Stomach (tissue), 9 donors: Measurements from ENCODE around the gene MYO5B. TPM values are rescaled to one million over a fixed set of nuclear protein-coding genes. Genes with fewer than 3 reads are reported as not detected.

Experiments used
- DNase-seq, 2 donors: peaks; one replicate each; pipeline versions ENCODE4 v3.0.0 to v3.0.0-alpha.2; 2013 to 2019
- H3K27ac ChIP-seq, 5 donors: fragments of 200-600 bp in 4 of 5; sonication (generic) in 4 of 5; one replicate each; pipeline ENCODE4 v1.5.1; 2013 to 2019; ENCODE audit warnings: mild to moderate bottlenecking in 1 of 5, moderate library complexity in 1 of 5
- H3K27me3 ChIP-seq, 3 donors: fragments of 200-600 bp; sonication (generic); one replicate each; pipeline ENCODE4 v1.5.1; 2017 to 2019; ENCODE audit warnings: mixed run types in 1 of 3
- H3K36me3 ChIP-seq, 4 donors: fragments of 200-600 bp; sonication (generic); 1 replicate in 3 of 4; 2 replicates in 1 of 4; pipeline ENCODE4 v1.5.1; 2016 to 2019
- H3K4me1 ChIP-seq, 4 donors: fragments of 200-600 bp; sonication (generic); one replicate each; pipeline ENCODE4 v1.5.1; 2016 to 2019
- H3K4me3 ChIP-seq, 4 donors: fragments of 200-600 bp; sonication (generic) in 3 of 4; one replicate each; pipeline ENCODE4 v1.5.1; 2016 to 2019; ENCODE audit warnings: mild to moderate bottlenecking in 1 of 4
- H3K9me3 ChIP-seq, 4 donors: fragments of 200-600 bp; sonication (generic); one replicate each; pipeline ENCODE4 v1.5.1; 2016 to 2019
- CTCF ChIP-seq, 7 experiments: fragments of 450-650 bp in 4 of 7; fragments of 200-600 bp in 3 of 7; sonication (generic) in 3 of 7; IDR thresholded peaks; one replicate each; pipeline ENCODE4 v1.5.1; 2016 to 2019; ENCODE audit warnings: antibody characterized with exemption in 7 of 7, control low read depth in 2 of 7, mild to moderate bottlenecking in 1 of 7
- EP300 ChIP-seq: sonication (generic); formaldehyde crosslinking; IDR thresholded peaks from one replicate; pipeline ENCODE4 v1.6.1; 2017; ENCODE audit warnings: antibody characterized with exemption
- POLR2A ChIP-seq, 4 donors: fragments of 450-650 bp; IDR thresholded peaks; one replicate each; pipeline ENCODE4 v1.6.1; 2016; ENCODE audit warnings: antibody characterized with exemption in 4 of 4, control low read depth in 2 of 4, mild to moderate bottlenecking in 1 of 4, moderate library complexity in 1 of 4
- POLR2AphosphoS5 ChIP-seq, 3 donors: sonication (generic); formaldehyde crosslinking; IDR thresholded peaks; one replicate each; pipeline ENCODE4 v1.6.1; 2016; ENCODE audit warnings: antibody characterized with exemption in 3 of 3
- WGBS, 5 donors: extraction: QIAGEN DNeasy Blood & Tissue Kit in 3 of 5; methylation state at CpG; one replicate each; pipeline versions ENCODE4 v1.1.5 to v1.1.7; 2013 to 2018; 5-methylcytosine and 5-hydroxymethylcytosine counted together
- intact Hi-C: fragments of 100-400 bp; cut with DNase I; formaldehyde crosslinking; loops from one replicate; pipeline ENCODE4 v1.15.1; 2023; ENCODE audit warnings: low total_unique reads
- polyA plus RNA-seq, 3 donors: library from polyadenylated mRNA; stranded (reverse); fragments of 200-250 nt; gene quantifications; one replicate each; pipeline ENCODE4 v1.2.3, GENCODE V29; 2013
- total RNA-seq, 5 donors: library from RNA; depleted of rRNA; stranded (reverse); fragments of >200 nt; gene quantifications; one replicate each; pipeline versions ENCODE4 v1.1.0 to v1.2.3, GENCODE V29; 2014 to 2016
- donor health status: healthy with polysubstance abuse.
- donor health status: Bipolar disorder and iron deficiency.
- donor health status: healthy.

MYO5B gene
- total and polyA plus RNA-seq, 8 donors: 13.6 to 224 (median 33.7) TPM

- no peaks in the 10 kb centered on the region for H3K36me3 ChIP-seq
- H3K4me1 ChIP-seq: no peaks in the 10 kb centered on the region
- TF ChIP-seq POLR2AphosphoS5 (IDR thresholded peaks at IDR 0.05) (no peak), POLR2A (IDR thresholded peaks at IDR 0.05) (no peak), CTCF (IDR thresholded peaks at IDR 0.05) (no peak), EP300 (no peak)
- no peak overlapping the region for H3K4me3 ChIP-seq
- WGBS, 5 donors: 86 to 94% (median 89%) methylated on average over 3 to 5 of the region's 5 CpGs; no CpG with 5 or more reads in 1 of the 5 donors
- H3K27me3 ChIP-seq: no peaks in the 10 kb centered on the region
- no peak for DNase-seq
- no peaks in the 10 kb centered on the region for H3K9me3 ChIP-seq
- no peak overlapping the region for H3K27ac ChIP-seq
- intact Hi-C loops: no loop called here
Measured at GRCh38 chr18:50170004-50170403, 24.9 kb downstream of the MYO5B start.

GRCh38 chr18:50169149-50169548 is 25.8 kb downstream of the MYO5B start:
- Histone ChIP-seq H3K27ac (no peak overlapping the region), H3K27me3 (no peaks in the 10 kb centered on the region), H3K4me3 (no peak overlapping the region), H3K9me3 (no peaks in the 10 kb centered on the region), H3K36me3 (no peaks in the 10 kb centered on the region), H3K4me1 (no peaks in the 10 kb centered on the region)
- intact Hi-C loops: no loop called here
- WGBS, 5 donors: 79 to 98% (median 96%) methylated on average over 2 of the region's 2 CpGs; no CpG with 5 or more reads in 1 of the 5 donors
- no peak for DNase-seq
- TF ChIP-seq POLR2A (IDR thresholded peaks at IDR 0.05) (no peak), CTCF (IDR thresholded peaks at IDR 0.05) (no peak), POLR2AphosphoS5 (IDR thresholded peaks at IDR 0.05) (no peak), EP300 (no peak)

GRCh38 chr18:50167966-50168365 is 27.0 kb downstream of the MYO5B start:
- H3K27me3 ChIP-seq: no peaks in the 10 kb centered on the region
- H3K27ac ChIP-seq: no peak overlapping the region
- peaks cover 0 to under 1% (median 0%) of the 10 kb centered on the region in 4 donors for H3K4me1 ChIP-seq
- TF ChIP-seq POLR2A (IDR thresholded peaks at IDR 0.05) (no peak), POLR2AphosphoS5 (IDR thresholded peaks at IDR 0.05) (no peak), EP300 (no peak), CTCF (IDR thresholded peaks at IDR 0.05) (no peak)
- H3K4me3 ChIP-seq: no peak overlapping the region
- H3K9me3 ChIP-seq: no peaks in the 10 kb centered on the region
- no peaks in the 10 kb centered on the region for H3K36me3 ChIP-seq
- intact Hi-C loops: no loop called here
- DNase-seq: no peak
- 82 to 96% (median 93%) methylated on average over 2 of the region's 2 CpGs for WGBS, 5 donors

GRCh38 chr18:50166901-50167300 is 28.0 kb downstream of the MYO5B start:
- Histone ChIP-seq H3K36me3 (no peaks in the 10 kb centered on the region), H3K4me1 (peaks cover 0 to 11% (median 0%) of the 10 kb centered on the region in 4 donors), H3K27ac (no peak overlapping the region), H3K27me3 (no peaks in the 10 kb centered on the region), H3K9me3 (no peaks in the 10 kb centered on the region), H3K4me3 (no peak overlapping the region)
- TF ChIP-seq EP300 (no peak), POLR2A (IDR thresholded peaks at IDR 0.05) (no peak), CTCF (IDR thresholded peaks at IDR 0.05) (no peak), POLR2AphosphoS5 (IDR thresholded peaks at IDR 0.05) (no peak)
- intact Hi-C loops: no loop called here
- no peak for DNase-seq
- WGBS, 5 donors: 79 to 91% (median 83%) methylated on average over 3 of the region's 3 CpGs
